ENCODE measurements around the gene RNF181. TPM values are rescaled to one million over a fixed set of nuclear protein-coding genes. Genes with fewer than 3 reads are reported as not detected.
A peak's percentile ranks its signal among the peaks of the same experiment; 100 is the strongest.

The RNF181 gene
- total RNA-seq, 4 donors from 2014 or later = 23.9 to 164 (median 141) TPM

DNA sequence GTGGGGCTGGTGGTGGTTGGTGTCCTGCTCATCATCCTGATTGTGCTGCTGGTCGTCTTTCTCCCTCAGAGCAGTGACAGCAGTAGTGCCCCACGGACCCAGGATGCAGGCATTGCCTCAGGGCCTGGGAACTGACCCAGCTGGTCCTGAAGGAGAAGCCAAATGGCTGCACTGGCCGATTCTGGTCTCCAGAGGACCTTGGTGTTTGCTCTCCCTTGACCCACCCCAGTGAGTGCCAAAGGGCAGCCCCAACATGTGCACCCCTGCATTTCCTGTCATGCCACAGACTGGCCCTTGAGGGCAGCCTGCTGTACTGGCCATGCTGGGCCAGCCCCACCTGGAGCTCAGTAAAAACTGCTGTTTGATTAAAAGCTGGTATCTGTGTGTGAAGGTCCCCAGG lies 2.5 kb upstream of the RNF181 start:
- no peak overlapping the region for H3K4me3 ChIP-seq
- DNase-seq = no peak
- H3K4me1 ChIP-seq = peaks cover 16 to 44% (median 26%) of the 10 kb centered on the region in 4 donors
- 63 to 74% methylated on average over 3 of the region's 3 CpGs for WGBS, 2 donors (ENCODE audit: low coverage in 1 of 2)
- TF ChIP-seq, protein P1, sequence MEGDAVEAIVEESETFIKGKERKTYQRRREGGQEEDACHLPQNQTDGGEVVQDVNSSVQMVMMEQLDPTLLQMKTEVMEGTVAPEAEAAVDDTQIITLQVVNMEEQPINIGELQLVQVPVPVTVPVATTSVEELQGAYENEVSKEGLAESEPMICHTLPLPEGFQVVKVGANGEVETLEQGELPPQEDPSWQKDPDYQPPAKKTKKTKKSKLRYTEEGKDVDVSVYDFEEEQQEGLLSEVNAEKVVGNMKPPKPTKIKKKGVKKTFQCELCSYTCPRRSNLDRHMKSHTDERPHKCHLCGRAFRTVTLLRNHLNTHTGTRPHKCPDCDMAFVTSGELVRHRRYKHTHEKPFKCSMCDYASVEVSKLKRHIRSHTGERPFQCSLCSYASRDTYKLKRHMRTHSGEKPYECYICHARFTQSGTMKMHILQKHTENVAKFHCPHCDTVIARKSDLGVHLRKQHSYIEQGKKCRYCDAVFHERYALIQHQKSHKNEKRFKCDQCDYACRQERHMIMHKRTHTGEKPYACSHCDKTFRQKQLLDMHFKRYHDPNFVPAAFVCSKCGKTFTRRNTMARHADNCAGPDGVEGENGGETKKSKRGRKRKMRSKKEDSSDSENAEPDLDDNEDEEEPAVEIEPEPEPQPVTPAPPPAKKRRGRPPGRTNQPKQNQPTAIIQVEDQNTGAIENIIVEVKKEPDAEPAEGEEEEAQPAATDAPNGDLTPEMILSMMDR (IDR thresholded peaks at IDR 0.05) = no peak
- TF ChIP-seq EP300 (IDR thresholded peaks at IDR 0.05; ENCODE audit: low read depth) (no peak), POLR2AphosphoS5 (IDR thresholded peaks at IDR 0.05) (no peak), POLR2A (IDR thresholded peaks at IDR 0.05) (no peak)
- H3K27ac ChIP-seq = no peak overlapping the region
- intact Hi-C loops (cut with DNase I; ENCODE audit: low total_unique reads) (no loop called here), in situ Hi-C loops (cut with MboI; ENCODE audit: low pct_ligation_motif_present in 1 of 4, low pct_unique_long_range_greater_than_20kb in 1 of 4, low sequenced_read_pairs in 3 of 4) (no loop called here)
- no peaks in the 10 kb centered on the region for H3K27me3 ChIP-seq
- peaks cover 0 to 6% (median 0%) of the 10 kb centered on the region in 4 donors for H3K36me3 ChIP-seq
- no peaks in the 10 kb centered on the region for H3K9me3 ChIP-seq

DNA sequence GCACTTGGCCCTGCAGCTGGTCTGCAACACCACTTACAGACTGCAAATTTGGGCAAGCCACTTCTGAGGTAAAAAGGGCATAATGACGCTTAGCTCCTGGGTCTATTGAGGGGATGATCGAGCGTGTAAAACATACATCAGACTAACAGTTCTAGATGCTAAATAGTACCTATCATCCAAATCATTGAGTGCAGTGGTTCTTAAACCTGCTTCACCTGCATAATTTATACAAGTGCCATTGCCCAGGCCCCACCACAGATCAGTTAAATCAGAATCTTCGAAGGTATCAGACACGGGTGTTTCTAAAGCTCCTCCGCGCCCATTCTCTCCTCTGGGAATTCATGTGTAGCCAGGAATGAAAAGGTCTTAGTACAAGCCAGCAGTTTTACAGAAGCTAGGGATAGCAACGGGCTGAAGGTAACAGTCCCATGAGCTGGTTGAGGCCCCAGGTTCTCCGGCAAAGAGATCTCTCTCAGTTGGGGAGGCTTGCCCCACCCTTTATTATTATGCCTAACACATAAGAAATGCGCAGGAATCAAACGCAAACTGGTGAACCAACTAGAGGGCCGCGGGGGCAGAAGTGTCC lies 737 bp upstream of the RNF181 start:
- H3K4me3 ChIP-seq = peak overlapping the region; percentile 25 to 85 (median 78)
- intact Hi-C loops (cut with DNase I; ENCODE audit: low total_unique reads) (loop anchor here (1.0 kb wide), 1 partner anchor 16 kb away; no protein-coding TSS in a partner anchor), in situ Hi-C loops (cut with MboI; ENCODE audit: low pct_ligation_motif_present in 1 of 4, low pct_unique_long_range_greater_than_20kb in 1 of 4, low sequenced_read_pairs in 3 of 4) (no loop called here)
- TF ChIP-seq POLR2A (IDR thresholded peaks at IDR 0.05) = no peak
- no peak for TF ChIP-seq EP300 (IDR thresholded peaks at IDR 0.05; ENCODE audit: low read depth)
- TF ChIP-seq POLR2AphosphoS5 (IDR thresholded peaks at IDR 0.05) = no peak
- TF ChIP-seq, protein P1 (IDR thresholded peaks at IDR 0.05) = no peak
- H3K27me3 ChIP-seq = no peaks in the 10 kb centered on the region
- H3K4me1 ChIP-seq = peaks cover 16 to 36% (median 24%) of the 10 kb centered on the region in 4 donors
- DNase-seq = no peak
- H3K9me3 ChIP-seq = no peaks in the 10 kb centered on the region
- 0 to 24% methylated on average over 1 to 13 of the region's 13 CpGs for WGBS, 2 donors (ENCODE audit: low coverage in 1 of 2)
- peak overlapping the region; percentile 89 to 96 (median 95) for H3K27ac ChIP-seq
- peaks cover 0 to 6% (median 0%) of the 10 kb centered on the region in 4 donors for H3K36me3 ChIP-seq

DNA sequence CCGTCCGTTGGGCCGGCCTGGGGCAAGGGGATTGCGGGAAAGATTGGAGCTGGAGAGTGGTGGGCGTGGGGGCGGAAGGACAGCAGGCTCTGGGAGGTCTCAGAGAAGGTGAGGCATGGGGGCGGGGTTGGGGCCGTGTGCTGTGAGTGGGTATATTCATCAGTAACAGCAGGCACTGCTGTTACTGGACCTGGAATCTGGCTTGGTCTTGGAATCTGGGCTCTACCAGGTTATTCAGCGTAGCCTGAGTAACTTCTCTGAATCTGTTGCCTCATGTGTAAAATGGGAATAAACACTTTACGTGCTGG lies 435 bp downstream of the RNF181 start:
- Histone ChIP-seq H3K4me1 (peaks cover 16 to 34% (median 24%) of the 10 kb centered on the region in 4 donors), H3K27ac (peak overlapping the region; percentile 89 to 96 (median 95)), H3K4me3 (peak overlapping the region; percentile 72 to 95 (median 84)), H3K9me3 (no peaks in the 10 kb centered on the region), H3K36me3 (peaks cover 0 to 6% (median 0%) of the 10 kb centered on the region in 4 donors), H3K27me3 (no peaks in the 10 kb centered on the region)
- TF ChIP-seq POLR2AphosphoS5 (IDR thresholded peaks at IDR 0.05) (no peak), POLR2A (IDR thresholded peaks at IDR 0.05) (no peak), EP300 (IDR thresholded peaks at IDR 0.05; ENCODE audit: low read depth) (no peak)
- TF ChIP-seq, protein P1 (IDR thresholded peaks at IDR 0.05) = no peak
- 0 to 4% methylated on average over 1 to 10 of the region's 10 CpGs for WGBS, 2 donors (ENCODE audit: low coverage in 1 of 2)
- intact Hi-C loops (cut with DNase I; ENCODE audit: low total_unique reads) (no loop called here), in situ Hi-C loops (cut with MboI; ENCODE audit: low pct_ligation_motif_present in 1 of 4, low pct_unique_long_range_greater_than_20kb in 1 of 4, low sequenced_read_pairs in 3 of 4) (no loop called here)
- DNase-seq = no peak

DNA sequence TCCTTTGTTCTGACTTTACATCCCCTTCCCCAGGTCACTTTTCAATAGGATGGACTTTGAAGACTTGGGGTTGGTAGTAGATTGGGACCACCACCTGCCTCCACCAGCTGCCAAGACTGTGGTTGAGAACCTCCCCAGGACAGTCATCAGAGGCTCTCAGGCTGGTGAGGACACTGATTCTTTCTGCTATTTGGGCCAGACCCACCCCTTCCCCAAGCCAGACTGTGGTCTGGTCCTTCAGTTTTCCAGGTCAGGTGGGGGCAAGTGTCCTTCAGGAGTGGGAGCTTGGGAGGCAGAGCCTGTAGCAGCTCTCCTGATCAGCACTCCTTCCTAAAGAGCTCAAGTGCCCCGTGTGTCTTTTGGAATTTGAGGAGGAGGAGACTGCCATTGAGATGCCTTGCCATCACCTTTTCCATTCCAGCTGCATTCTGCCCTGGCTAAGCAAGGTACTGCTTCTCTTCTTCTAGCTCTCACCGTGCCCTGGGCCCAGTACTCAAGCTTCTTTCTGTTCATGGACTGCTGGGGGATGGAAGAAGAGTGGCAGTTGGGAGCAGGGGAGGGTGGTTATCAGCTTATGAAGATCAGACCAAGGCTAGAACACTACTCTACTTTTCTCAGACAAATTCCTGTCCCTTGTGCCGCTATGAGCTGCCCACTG lies 1.1 kb downstream of the RNF181 start:
- TF ChIP-seq POLR2AphosphoS5 (IDR thresholded peaks at IDR 0.05) = no peak
- TF ChIP-seq, protein P1 (IDR thresholded peaks at IDR 0.05) = no peak
- no peak for TF ChIP-seq POLR2A (IDR thresholded peaks at IDR 0.05)
- TF ChIP-seq EP300 (IDR thresholded peaks at IDR 0.05; ENCODE audit: low read depth) = no peak
- peak overlapping the region in 3 of 4 donors; percentile 72 to 85 (median 83) for H3K4me3 ChIP-seq
- peaks cover 0 to 6% (median 0%) of the 10 kb centered on the region in 4 donors for H3K36me3 ChIP-seq
- H3K9me3 ChIP-seq = no peaks in the 10 kb centered on the region
- H3K27ac ChIP-seq = peak overlapping the region; percentile 89 to 96 (median 95)
- no peak for DNase-seq
- in situ Hi-C loops (cut with MboI; ENCODE audit: low pct_ligation_motif_present in 1 of 4, low pct_unique_long_range_greater_than_20kb in 1 of 4, low sequenced_read_pairs in 3 of 4) (no loop called here), intact Hi-C loops (cut with DNase I; ENCODE audit: low total_unique reads) (no loop called here)
- peaks cover 18 to 34% (median 27%) of the 10 kb centered on the region in 4 donors for H3K4me1 ChIP-seq
- no peaks in the 10 kb centered on the region for H3K27me3 ChIP-seq
- 46% methylated on average over 3 of the region's 3 CpGs; no CpG with 5 or more reads in 1 of the 2 donors for WGBS, 2 donors (ENCODE audit: low coverage in 1 of 2)

Measured in transverse colon (tissue), 4 donors.